HG03442 (cell line): ENCODE data around the gene CRISP1.
"Not testable (repeated sequence)": the region's sequence is repeated elsewhere in the genome, so short reads cannot be mapped to it uniquely, and the experiment has no call there.

Experiments
- ATAC-seq: cut with Tn5 transposase; IDR thresholded peaks from one replicate; pipeline ENCODE4 v1.9.1; 2021; ENCODE audit warnings: mild to moderate bottlenecking, moderate library complexity; ENCODE audit not compliant: unreplicated experiment

CRISP1 gene, protein sequence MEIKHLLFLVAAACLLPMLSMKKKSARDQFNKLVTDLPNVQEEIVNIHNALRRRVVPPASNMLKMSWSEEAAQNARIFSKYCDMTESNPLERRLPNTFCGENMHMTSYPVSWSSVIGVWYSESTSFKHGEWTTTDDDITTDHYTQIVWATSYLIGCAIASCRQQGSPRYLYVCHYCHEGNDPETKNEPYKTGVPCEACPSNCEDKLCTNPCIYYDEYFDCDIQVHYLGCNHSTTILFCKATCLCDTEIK

DNA sequence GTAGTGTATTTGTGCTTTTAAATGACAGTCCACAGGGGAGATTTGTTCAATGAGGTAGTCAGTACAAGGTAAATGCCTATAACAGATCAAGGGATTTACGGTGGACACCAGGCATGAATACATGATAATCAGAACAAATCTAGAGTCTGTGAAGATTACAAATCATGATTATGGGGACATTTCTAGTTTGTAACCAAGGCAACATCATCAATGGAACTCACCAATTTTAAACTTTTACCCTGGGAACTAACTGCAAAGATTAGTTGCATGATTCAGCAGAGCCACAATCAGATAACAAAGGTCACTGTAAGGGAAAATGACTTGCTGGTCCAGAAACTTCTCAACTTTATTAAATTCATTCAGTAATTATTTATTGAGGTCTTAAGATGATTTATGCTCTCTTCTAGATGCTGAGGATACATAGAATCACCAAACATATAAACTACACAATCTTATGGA is at the start of gene CRISP1:
Gene CRISP1 (minus strand): TSS at position 51 of the 459 bp plus-strand sequence. CDS start 9,135 bp downstream, outside the sequence.
- ATAC-seq = no peak

DNA sequence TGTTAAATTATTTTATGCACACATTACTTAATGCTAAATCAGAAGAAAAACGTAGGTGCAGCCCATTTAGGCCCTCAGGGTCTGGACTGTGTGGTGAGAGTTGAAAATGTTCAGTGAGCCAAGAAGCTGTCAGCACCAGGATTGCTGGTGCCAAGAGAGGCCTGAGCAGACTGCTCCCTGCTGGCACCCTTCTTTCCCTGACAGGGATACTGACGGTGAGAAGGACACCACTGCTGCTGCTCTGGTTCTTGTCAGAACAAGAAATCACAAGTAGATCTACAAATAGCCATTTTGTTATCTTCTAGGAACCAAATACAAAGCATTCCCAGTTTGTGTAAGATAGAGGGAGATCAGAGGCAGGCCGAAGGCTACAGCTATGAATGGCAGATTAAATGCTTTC is 48.7 kb upstream of the CRISP1 start:
- no peak for ATAC-seq

DNA sequence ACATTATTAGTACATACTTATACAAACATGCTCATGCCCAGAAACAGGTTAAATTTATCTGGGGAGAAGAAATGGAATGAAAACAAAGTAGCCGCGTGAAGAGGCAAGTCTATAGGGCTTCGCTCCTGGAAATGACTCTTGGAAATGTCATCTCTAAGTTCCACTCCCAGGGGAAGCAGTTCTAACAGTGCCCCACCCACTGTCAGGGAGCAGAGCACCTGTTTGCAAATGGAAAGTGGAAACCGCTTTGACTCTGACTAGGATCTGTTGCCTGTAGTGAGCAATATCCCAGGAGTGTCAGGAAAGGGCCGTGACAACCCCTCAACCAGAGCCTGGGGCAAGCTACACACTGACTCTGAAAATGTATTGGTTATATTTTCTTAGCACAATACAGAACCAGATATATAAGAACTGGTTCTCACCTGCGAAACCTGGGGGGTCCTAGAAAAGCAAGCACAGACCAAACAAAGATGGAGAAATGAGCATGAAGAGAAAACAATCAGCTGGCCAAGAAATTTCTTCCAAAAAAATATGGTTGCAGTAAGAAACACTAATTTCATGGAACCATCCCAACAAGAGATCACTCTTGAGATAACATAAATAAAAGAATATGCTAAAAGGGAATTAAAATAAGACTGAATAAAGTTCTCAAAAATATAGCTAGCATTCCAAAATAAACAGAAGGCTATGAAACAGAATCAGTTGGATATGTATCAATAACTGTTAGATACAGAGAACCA is 47.5 kb upstream of the CRISP1 start:
- ATAC-seq = no peak

DNA sequence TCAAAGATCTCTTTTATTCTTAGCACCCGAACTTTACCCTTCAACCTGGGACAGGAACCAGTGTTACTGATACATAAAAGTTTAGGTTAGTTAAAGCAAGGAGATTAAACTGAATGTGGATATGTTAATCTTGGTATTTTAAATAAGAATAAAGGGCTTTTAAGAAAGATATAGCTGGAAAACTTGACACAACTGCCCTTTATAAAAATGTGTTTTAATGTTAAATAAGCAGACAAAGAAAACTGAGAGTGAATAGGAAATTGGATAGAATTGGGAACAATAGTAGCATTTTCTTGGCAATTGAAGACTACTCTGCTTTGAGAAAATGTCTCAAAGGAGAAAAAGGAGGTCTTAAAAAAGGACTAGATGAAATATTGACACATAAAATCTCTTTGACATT is 45.9 kb upstream of the CRISP1 start:
- ATAC-seq = no peak

DNA sequence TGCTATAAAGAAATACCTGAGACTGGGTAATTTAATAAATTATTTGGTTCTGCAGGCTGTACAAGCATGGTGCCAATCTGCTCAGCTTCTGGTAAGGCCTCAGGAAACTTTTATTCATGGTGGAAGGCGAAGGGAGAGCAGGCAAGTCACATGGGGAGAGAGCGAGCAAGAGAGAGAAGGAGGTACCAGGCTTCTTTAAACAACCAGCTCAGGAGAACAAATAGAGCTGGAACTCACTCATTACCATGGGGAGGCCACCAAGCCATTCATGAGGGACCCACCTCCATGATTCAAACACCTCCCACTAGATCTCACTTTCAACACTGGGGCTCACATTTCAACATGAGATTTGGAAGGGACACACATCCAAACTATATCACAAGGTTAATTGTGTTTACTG is 44.9 kb upstream of the CRISP1 start:
- no peak for ATAC-seq

DNA sequence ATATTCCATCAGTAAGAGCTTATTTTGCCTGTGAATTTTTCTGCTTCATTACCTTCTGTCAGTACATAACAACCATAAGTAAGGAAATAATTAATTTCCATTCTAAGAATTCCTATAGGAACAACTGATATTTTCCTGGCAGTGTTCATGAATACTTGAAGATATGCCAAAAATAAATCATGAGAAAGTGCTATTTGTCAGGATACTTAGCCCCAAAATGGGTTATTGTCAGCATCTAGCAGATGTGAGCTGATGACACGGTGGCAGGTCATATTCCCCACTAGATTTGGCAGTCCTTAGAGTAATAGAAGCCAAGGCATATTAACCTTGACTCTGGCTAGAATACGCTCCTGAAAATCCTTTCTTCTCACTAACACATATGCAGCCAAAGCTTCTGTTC is 43.2 kb upstream of the CRISP1 start:
- ATAC-seq = no peak

DNA sequence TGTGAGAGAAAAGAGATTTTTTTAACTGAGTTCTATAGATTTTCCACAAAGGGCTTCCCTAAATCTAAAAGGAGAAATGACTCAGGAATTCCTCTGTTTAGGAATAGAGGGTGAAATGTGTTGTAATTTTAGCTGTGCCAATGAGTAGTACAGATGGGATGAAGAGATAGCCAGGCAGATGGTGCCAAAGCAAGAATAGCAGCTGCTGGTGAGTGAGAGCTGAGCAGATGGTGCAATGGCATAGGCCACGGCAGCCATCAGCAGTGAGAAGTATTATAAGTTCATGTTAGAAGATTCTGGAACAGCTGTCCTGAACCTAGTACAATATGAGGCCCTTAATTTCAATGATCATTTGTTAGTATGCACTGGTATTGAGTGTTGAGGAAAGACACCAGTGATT is 40.2 kb upstream of the CRISP1 start:
- no peak for ATAC-seq

DNA sequence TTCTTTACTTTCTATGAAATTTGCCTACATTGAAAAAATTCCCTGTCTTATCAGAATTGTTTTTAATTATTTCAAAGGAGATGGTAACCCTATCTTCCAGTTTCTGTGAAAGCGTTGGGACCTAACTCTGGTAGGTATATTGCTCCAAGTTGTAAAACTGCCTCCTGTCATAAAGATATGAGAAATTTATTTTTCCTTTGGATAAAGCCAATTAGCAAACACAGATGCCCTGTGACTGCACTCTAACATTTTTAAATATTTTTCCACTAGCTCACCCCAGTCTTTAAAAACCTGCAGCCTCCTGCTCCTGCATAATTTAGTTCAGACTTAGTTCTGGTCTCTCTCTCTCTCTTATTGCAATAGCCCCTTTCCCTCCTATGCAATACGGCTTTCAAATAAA is 39.0 kb upstream of the CRISP1 start:
- no peak for ATAC-seq

DNA sequence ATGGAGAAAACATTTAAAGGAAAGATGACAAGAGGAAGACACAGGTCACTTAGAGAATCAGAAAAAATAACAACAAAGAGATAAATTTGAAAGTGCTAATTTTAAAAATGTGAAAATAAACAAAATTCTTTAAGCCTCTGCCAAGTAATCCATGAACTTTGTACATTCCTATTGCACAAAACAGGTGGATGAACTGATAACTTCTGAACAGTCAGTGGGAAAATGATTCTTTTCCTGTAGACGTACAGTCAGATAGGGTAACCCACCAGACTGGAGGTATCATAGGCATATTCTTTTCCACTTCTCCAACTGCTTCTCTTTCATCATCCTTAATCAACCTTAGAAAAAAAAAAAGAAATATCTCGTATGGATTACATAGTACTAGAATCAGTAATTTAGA is 36.5 kb upstream of the CRISP1 start:
- ATAC-seq = no peak

DNA sequence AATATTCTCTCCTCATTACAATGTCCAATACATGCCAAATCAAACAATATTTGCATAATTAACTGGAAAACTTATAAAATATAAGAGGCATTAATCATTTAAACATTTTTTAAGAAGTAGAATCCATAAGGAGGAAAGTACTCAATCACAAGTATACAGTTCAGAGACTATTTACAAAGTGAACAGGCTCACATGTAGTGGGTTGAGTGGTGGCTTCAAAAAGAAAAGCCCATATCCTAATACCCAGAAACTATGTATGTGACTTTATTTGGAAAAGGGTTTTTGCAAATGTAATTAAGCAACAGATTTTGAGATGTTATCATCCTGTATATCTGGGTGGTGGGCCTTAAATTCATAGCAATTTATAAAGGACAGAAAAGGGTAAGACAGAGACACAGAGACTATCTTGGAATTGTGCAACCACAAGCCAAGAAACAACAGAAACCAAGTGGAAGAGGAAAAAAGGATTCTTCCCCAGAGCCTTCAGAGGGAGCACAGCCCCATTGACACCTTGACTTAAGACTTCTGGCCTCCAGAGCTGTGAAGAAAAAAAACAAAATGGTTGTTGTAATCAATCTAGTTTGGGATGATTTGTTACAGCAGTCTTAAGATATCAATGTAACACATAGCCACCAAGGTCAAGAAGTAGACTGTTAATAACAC is 32.7 kb upstream of the CRISP1 start:
- no peak for ATAC-seq

DNA sequence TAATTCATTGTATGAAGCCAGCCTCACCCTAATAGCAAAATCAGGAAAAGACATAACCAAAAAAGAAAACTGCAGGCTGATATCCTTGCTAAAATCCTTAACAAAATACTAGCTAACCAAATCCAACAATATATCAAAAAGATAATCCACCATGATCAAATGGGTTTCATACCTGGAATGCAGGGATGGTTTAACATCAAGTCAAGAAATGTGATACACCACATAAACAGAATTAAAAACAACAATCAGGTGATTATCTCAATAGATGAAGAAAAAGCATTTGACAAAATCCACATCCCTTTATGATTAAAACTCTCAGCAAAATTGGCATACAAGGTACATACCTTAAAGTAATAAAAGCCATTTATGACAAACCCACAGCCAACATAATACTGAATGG is 29.2 kb upstream of the CRISP1 start:
- ATAC-seq = not testable (repeated sequence)

DNA sequence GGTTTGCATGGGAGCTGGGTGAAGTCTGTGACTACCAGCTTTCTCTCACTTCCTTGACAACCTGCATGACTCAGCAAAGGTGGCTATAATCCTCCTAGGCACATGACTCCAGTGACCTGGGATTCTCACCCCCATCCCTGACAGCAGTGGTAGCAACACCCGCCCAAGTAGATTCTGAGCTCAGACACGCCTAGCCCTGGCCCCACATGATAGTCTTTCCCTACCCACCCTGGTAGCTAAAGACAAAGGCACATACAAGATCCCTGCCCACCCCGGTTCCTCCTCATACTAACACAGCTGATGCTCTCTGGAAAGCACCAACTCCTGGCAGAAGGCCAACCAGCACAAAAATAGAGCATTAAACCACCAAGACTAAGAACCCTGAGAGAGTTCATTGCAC is 25.9 kb upstream of the CRISP1 start:
- ATAC-seq = no peak

DNA sequence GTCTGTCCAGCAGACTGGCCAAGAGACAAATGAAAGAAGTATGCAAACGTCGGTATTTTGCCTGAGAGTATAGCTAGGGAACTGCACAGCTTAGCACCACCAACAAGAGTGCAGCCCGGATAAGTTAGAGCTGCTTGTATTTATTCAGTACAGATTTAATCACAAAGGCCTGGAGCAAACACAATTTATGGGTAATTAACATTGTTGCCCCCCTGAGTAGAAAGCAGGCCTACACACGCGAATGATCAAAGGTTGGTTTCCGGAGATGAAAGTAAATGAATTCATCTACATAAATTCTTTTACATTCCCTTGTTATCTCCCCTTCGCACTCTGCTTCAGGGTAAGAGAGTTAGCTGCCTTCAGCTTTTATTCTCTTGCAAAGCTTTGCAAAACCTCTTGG is 24.7 kb upstream of the CRISP1 start:
- ATAC-seq = no peak

DNA sequence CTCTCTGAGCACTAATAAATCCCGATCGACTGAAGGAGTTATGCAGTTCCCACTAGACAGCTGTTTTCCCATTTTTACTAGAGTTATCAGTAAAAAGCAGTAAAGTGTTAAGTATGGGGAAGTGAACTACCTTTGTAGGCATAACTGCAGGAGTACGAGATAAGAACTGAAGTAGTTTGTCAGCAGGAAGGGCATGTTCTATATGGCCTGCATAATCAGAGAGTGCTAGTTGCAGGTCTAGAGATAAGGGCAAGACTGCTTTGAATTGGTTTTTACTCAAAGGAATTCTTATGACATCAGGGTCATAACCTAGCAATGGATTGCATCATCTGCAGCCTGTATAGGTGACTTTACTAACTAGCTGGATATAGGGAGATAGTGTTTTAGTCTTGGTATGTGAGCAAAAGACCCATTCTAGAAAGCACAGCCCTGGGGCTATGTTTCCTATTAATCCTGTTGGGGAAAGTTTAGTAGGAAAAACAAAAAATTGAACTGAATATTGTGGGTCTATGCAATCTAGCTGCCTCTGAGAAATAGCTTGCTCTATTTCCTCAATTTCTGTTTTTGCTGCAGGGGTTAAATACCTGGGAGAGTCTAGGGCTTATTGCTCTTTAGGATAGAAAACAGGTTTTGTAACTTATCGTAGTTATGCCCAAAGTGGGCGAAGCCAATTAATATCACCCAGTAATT is 22.6 kb upstream of the CRISP1 start:
- ATAC-seq = no peak

DNA sequence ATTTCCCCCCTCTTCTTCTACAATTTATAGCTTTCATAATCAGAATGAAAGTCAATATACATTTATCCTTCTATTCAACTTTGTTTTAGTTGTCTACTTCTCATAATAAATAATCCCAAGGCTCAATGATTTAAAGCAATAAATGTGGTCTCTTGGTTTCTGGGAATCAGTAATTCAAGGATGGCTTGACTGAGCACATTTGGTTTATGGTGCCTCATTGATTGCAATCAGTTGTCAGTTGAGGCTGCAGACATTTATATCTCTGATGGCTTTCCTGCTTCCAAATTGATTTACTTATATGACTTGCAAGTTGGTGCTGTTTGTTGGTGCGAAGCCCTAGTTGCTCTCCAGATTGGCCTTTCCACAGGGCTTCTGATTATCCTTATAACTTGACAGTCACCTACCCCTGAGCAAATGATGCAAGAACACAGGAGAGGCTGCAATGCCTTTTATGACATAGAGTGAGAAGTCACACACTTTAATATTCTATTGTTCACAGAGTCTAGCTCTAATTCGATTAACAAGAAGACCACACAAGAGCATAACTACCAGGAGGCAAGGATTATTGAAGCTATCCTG is 2.7 kb upstream of the CRISP1 start:
- no peak for ATAC-seq

DNA sequence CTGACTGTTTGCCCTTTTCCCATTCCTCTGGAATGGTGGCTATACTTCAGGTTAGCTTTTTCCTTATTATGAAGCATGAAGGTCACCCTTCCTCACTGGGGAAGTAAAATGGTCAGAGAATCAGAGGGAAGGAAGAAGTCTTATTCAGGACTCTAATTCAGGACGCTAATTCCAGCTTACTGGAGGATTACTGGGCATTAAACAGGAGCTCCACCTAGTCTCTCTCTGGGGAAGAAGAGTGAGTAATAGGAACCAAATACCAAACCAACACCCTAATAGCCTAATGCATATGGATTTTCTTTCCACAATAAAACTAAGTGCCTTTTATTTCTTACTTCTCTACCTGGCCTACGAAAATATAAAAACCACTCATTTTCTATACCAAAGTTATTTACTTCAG is 10.1 kb downstream of the CRISP1 start:
- no peak for ATAC-seq

DNA sequence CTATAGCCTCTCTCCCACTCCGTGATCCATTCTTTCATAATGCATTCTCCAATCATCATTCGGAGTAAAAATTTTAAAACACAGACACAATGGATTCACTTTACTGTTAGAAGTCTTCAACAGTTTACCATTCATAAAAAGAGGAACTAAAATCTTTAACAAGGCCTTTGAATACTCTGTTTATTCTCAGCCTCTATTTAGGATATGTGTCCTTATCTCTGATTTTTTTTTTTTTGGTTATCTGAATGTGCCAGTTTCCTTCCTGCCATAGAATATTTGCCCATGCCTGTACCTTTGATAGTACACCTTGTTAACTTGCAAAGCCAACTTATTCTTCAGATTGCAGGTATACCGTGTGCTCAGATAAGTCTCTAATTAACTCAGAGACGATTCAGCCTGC is 11.1 kb downstream of the CRISP1 start:
- no peak for ATAC-seq

DNA sequence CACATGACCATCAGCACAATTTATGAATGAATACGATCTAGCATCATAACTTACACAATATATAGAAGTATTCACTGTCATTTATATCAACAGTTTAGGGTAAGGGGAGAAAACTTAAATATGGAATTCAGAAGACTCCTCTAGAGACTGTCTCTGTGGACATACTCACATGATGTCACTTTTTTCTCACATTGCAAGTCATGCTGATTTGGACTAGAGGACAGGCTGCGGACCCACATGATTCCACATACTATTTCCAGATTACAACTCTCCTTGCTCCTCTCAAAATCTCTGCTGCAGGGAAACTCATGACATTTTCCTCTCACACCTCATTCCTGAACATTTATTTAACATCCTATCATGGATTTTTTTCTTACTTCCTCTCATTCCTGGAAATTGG is 13.4 kb downstream of the CRISP1 start:
- ATAC-seq = no peak

DNA sequence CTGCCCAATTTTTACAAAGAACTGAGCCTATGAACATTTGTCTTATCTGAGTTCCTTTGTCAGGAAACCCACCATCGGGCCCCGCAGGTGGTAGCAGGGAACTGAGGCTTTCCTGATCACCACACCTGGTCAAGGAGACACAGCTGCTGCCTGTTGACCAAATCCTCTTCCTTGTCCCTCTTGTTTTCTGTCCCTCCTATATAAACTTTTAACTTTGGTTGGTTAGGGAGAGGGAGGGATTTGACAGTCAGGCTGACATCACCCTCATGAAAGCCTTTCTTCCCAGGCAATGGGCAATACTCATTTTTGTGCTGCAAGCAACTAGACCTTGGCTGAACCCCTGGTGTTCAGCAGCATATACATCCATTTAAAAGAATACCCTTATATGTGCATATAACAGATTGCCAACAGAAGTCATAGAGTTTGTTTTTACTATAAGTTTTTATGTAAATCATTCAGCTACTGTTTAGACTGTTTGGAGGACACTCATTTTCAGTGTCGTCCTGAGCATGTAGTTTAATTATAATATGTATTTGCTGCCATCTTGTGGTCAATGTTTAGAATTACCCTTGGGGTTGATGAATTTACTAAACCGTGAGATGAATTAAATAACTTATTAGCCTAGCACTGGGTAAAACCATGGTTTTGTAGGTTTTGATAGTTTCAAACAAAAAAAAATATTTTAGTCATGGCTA is 17.0 kb downstream of the CRISP1 start:
- peak; percentile 94 for ATAC-seq

DNA sequence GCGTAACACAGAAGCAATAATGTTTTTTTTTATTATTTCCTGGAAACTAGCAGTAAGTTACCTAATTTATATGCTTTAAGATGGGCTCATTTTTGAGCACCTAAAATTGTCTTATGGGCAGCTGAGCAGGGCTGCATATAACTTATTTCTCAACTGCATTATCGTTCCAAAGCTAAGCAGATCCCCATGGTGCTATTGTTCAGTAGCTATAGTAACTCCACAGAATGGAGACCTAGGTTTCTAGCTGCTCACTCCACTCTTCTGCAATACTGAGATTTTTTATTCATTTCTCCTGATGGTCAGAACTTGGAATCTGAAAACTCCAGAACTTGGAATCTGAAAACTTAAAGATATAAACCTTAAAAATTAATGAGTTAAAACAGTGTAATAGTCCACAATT is 18.7 kb downstream of the CRISP1 start:
- ATAC-seq = no peak

DNA sequence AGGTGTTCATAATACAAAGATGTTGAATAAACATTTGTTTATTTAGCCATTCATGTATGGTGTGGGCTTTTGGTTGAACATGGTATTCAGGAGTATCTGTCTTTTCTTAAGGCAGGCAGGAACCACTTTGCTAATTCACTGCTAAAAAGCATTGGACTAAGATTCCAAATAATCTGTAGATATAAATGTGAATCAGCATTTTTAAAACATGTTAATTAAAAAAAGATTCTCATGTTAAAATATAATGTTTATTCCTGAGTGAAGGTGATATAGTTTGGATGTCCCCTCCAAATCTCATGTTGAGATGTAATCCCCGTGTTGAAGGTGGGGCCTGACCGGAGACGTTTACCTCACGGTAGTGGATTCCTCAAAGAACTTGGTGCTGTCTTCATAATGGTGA is 19.3 kb downstream of the CRISP1 start:
- ATAC-seq = no peak
